Measurements from ENCODE around the gene ADAM19.

ADAM19 gene

GRCh38 chr5:157529002-157529401 lies 46.6 kb downstream of the ADAM19 start:
- H3K36me3 ChIP-seq (replicated peaks), result peaks cover 83% of the 10 kb centered on the region
- no peaks in the 10 kb centered on the region for H3K27me3 ChIP-seq (replicated peaks)
- in situ Hi-C loops (cut with HindIII; ENCODE audit: low pct_ligation_motif_present, low sequenced_read_pairs), result no loop called here

DNA sequence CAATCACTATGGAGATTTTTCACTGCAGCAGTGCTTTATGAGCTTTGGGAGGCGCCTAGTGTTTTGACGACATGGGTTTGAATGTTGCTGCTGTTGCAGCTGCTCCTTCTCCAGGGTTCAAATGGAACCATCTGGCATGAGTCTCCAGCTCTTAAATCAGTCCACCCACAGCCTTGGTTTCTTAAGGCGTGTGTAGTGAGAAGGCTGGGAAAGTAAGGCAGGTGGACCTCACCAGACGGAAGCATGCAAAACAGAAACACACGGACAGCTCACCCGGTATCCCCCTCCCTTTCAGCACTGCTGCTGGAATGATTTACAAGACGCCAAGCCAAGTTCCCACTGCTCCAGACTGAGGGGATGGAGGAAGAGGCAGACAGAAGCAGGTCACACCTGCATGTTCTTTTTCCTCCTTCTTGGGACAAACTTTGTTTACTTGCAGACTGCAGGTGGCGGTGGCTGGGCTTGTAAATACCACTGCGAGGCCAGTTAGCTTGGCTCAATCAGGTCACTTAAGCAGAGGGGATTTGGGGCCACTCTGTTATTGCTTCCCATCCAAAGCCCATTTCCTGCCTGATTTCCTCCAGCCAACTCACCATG lies 47.4 kb downstream of the ADAM19 start:
- no peak overlapping the region for H3K27ac ChIP-seq
- H3K36me3 ChIP-seq (replicated peaks), result peaks cover 79% of the 10 kb centered on the region
- no peaks in the 10 kb centered on the region for H3K27me3 ChIP-seq (replicated peaks)
- in situ Hi-C loops (cut with HindIII; ENCODE audit: low pct_ligation_motif_present, low sequenced_read_pairs), result no loop called here
- no peak for DNase-seq
- TF ChIP-seq, protein P1, sequence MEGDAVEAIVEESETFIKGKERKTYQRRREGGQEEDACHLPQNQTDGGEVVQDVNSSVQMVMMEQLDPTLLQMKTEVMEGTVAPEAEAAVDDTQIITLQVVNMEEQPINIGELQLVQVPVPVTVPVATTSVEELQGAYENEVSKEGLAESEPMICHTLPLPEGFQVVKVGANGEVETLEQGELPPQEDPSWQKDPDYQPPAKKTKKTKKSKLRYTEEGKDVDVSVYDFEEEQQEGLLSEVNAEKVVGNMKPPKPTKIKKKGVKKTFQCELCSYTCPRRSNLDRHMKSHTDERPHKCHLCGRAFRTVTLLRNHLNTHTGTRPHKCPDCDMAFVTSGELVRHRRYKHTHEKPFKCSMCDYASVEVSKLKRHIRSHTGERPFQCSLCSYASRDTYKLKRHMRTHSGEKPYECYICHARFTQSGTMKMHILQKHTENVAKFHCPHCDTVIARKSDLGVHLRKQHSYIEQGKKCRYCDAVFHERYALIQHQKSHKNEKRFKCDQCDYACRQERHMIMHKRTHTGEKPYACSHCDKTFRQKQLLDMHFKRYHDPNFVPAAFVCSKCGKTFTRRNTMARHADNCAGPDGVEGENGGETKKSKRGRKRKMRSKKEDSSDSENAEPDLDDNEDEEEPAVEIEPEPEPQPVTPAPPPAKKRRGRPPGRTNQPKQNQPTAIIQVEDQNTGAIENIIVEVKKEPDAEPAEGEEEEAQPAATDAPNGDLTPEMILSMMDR (IDR thresholded peaks at IDR 0.05; ENCODE audit: low read depth, low read length, missing control alignments), result no peak
- H3K4me3 ChIP-seq (ENCODE audit: low read depth, low read length), result no peak overlapping the region

More at GRCh38 chr5:157529002-157529401, 46.6 kb downstream of the ADAM19 start:
- no peak overlapping the region for H3K27ac ChIP-seq
- no peak for DNase-seq
- H3K4me3 ChIP-seq (ENCODE audit: low read depth, low read length), result no peak overlapping the region
- TF ChIP-seq, protein P1 (IDR thresholded peaks at IDR 0.05; ENCODE audit: low read depth, low read length, missing control alignments), result no peak

DNA sequence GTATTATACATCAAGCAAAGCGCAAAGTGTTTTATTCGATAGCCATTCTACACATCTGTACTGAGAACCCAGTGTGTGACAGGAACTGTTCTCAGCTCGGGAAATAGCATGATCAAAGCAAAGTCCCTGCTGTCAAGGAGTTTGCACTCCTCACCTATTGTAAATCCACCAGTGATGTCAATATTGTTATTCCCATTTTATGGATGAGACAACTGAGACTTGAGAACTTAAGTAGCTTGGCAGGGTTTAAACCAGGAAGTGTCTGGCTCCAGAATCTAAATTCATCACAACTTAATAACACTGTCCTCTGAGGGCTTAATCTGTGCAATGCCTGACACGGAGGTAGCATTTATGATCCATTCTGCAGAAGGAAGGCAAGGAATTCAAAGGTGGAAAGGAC lies 50.7 kb downstream of the ADAM19 start:
- TF ChIP-seq, protein P1 (IDR thresholded peaks at IDR 0.05; ENCODE audit: low read depth, low read length, missing control alignments), result no peak
- Histone ChIP-seq H3K27me3 (replicated peaks) (no peaks in the 10 kb centered on the region), H3K27ac (no peak overlapping the region), H3K4me3 (ENCODE audit: low read depth, low read length) (no peak overlapping the region), H3K36me3 (replicated peaks) (peaks cover 70% of the 10 kb centered on the region)
- in situ Hi-C loops (cut with HindIII; ENCODE audit: low pct_ligation_motif_present, low sequenced_read_pairs), result no loop called here
- no peak for DNase-seq

- DNase-seq, result no peak
- no peak overlapping the region for H3K4me3 ChIP-seq (ENCODE audit: low read depth, low read length)
- in situ Hi-C loops (cut with HindIII; ENCODE audit: low pct_ligation_motif_present, low sequenced_read_pairs), result no loop called here
- no peak overlapping the region for H3K27ac ChIP-seq
- H3K27me3 ChIP-seq (replicated peaks), result no peaks in the 10 kb centered on the region
- TF ChIP-seq, protein P1 (IDR thresholded peaks at IDR 0.05; ENCODE audit: low read depth, low read length, missing control alignments), result no peak
- peaks cover 70% of the 10 kb centered on the region for H3K36me3 ChIP-seq (replicated peaks)
Measured at GRCh38 chr5:157523976-157524375, 51.6 kb downstream of the ADAM19 start.

DNA sequence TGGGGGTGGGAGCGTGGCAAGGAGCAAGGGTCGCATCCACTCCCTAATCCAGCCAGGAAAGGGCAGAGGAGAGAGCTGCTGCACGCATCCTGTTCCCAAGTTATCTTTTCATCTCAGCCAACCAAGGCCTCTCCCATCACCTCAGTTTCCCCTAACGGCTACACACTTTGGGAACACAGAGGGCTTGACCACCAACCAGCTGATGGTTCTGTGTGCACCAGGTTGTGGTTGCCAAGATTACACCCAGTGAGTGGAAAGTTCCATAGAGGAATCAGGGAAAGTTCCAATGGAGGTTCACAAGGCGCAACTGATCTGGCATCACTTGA lies 53.9 kb downstream of the ADAM19 start:
- no peaks in the 10 kb centered on the region for H3K27me3 ChIP-seq (replicated peaks)
- TF ChIP-seq, protein P1 (IDR thresholded peaks at IDR 0.05; ENCODE audit: low read depth, low read length, missing control alignments), result no peak
- H3K36me3 ChIP-seq (replicated peaks), result peaks cover 62% of the 10 kb centered on the region
- in situ Hi-C loops (cut with HindIII; ENCODE audit: low pct_ligation_motif_present, low sequenced_read_pairs), result no loop called here
- no peak for DNase-seq
- no peak overlapping the region for H3K4me3 ChIP-seq (ENCODE audit: low read depth, low read length)
- no peak overlapping the region for H3K27ac ChIP-seq

All from brain microvascular endothelial cell (primary cell).